Stomach smooth muscle (tissue), 2 donors: ENCODE data around the gene SNRNP25.
A peak's percentile ranks its signal among the peaks of the same experiment; 100 is the strongest.

Source experiments
- H3K27ac ChIP-seq: one replicate; pipeline ENCODE4 v1.7.0; 2013; ENCODE audit warnings: mild to moderate bottlenecking, low read length, inconsistent platforms
- H3K27me3 ChIP-seq, 2 donors: one replicate each; pipeline ENCODE4 v1.7.0; 2013; ENCODE audit warnings: low read length in 2 of 2; ENCODE audit not compliant: insufficient read depth in 2 of 2, control insufficient read depth in 1 of 2
- H3K36me3 ChIP-seq, 2 donors: one replicate each; pipeline ENCODE4 v1.7.0; 2013; ENCODE audit warnings: low read length in 2 of 2; ENCODE audit not compliant: control insufficient read depth in 2 of 2, insufficient read depth in 2 of 2
- H3K4me1 ChIP-seq: one replicate; pipeline ENCODE4 v1.7.0; 2013; ENCODE audit warnings: low read length; ENCODE audit not compliant: control insufficient read depth, insufficient read depth
- H3K4me3 ChIP-seq, 2 donors: one replicate each; pipeline ENCODE4 v1.7.0; 2013; ENCODE audit warnings: low read length in 2 of 2
- H3K9ac ChIP-seq, 2 donors: one replicate each; pipeline ENCODE4 v1.7.0; 2013; ENCODE audit warnings: low read length in 2 of 2, mild to moderate bottlenecking in 1 of 2
- H3K9me3 ChIP-seq, 2 donors: one replicate each; pipeline ENCODE4 v1.7.0; 2013; ENCODE audit warnings: low read length in 2 of 2; ENCODE audit not compliant: control insufficient read depth in 2 of 2
- donor health status: healthy.
- donor health status: Pancreatic carcinoma.

The SNRNP25 gene

DNA sequence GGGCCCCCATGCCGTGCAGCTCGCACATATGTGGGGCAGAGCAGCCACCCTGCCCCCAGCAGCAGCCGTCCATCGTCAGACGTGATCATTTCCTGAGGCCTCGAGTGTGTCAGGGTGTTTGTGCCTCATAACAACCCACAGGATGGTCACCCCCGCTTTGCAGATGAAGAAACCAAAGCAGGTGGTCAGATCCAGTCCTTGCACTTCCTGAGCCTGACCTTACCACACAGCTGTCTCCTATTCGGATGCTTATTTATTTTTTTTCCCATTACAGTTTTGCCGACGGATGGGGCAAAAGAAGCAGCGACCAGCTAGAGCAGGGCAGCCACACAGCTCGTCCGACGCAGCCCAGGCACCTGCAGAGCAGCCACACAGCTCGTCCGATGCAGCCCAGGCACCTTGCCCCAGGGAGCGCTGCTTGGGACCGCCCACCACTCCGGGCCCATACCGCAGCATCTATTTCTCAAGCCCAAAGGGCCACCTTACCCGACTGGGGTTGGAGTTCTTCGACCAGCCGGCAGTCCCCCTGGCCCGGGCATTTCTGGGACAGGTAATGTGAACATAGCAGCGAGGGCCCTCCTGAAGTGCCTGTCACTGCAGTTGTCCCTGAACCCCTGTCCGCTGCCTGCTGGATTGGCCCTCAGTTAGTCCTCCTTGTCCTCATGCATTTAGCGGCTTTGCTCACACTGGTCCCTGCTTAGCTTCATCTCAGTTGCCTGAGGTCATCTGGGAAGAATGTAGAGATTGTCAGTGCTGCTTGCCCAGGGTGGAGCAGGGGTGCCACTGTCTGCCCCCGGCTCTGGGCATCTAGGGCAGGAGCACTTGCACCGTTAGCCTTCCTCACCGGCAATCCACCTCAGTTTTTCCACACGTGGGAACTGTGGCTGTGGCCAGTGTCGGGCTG, 25.8 kb downstream of the SNRNP25 start:
- Histone ChIP-seq H3K9me3 (no peaks in the 10 kb centered on the region), H3K36me3 (peaks cover 6 to 8% of the 10 kb centered on the region in 2 donors), H3K27ac (no peak overlapping the region), H3K9ac (peak overlapping the region; percentile 82 to 84), H3K27me3 (no peaks in the 10 kb centered on the region), H3K4me3 (peak overlapping the region in 1 of 2 donors; percentile 83), H3K4me1 (peaks cover 50% of the 10 kb centered on the region)

DNA sequence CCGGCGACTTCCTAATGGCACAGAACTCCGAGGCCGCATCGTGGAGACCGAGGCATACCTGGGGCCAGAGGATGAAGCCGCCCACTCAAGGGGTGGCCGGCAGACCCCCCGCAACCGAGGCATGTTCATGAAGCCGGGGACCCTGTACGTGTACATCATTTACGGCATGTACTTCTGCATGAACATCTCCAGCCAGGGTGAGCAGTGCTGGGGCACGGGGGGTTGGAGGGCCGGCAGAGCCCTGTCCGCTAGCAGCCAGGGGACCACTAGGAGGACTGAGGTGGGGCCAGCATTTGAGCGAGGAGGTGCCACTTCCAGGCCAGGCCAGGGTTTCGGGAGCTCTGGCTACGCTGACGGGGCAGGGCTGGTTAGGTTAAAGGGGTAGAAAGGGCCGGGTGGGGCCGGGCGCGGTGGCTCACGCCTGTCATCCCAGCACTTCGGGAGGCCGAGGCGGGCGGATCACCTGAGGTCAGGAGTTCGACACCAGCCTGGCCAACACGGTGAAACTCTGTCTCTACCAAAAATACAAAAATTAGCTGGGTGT, 29.5 kb downstream of the SNRNP25 start:
- Histone ChIP-seq H3K27me3 (no peaks in the 10 kb centered on the region), H3K4me3 (no peak overlapping the region), H3K27ac (no peak overlapping the region), H3K36me3 (peaks cover 20 to 21% of the 10 kb centered on the region in 2 donors), H3K9me3 (no peaks in the 10 kb centered on the region), H3K9ac (no peak overlapping the region), H3K4me1 (peaks cover 33% of the 10 kb centered on the region)

DNA sequence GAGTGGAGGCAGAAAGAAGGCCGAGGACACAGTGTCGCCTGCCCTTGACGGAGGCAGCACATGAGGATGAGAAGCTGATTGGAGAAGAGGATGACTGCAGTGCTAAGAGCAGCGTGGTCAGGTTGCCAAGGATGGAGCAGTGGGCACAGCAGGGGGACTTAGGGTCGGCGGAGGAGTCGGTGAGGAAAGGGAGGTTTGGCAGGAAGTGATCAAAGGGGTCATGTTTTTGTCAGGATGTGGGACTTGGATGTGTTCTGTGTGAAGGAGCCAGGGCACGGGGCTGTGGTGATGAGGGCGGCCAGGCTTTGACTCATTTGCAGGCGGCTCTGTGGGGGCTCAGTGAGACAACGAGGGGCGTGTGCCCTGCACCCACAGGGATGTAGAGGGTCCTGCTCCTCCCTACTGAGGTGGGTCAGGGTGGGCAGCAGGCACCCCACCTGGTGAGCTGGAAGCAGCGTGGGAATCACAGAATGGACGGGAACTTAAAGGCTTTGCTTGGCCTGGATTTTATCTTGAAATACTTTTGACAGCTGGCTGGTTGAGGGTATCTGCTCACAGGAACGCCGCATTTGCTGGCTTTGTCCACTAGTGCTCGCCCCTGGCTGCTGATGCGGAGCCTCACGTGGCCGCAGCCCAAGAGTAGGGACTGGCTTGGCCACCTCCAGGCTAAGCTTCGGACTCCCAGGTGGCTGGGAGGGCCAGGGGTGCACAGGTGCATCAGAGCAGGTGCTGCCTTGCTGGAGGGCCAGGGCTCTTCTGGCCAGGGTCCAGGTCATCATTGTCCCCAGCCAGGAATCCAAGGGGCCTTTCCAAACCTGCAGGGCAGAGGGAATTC, 30.4 kb downstream of the SNRNP25 start:
- no peaks in the 10 kb centered on the region for H3K9me3 ChIP-seq
- H3K36me3 ChIP-seq: peaks cover 27% of the 10 kb centered on the region in 2 donors
- H3K27me3 ChIP-seq: no peaks in the 10 kb centered on the region
- no peak overlapping the region for H3K27ac ChIP-seq
- H3K9ac ChIP-seq: no peak overlapping the region
- H3K4me3 ChIP-seq: no peak overlapping the region
- H3K4me1 ChIP-seq: peaks cover 27% of the 10 kb centered on the region

DNA sequence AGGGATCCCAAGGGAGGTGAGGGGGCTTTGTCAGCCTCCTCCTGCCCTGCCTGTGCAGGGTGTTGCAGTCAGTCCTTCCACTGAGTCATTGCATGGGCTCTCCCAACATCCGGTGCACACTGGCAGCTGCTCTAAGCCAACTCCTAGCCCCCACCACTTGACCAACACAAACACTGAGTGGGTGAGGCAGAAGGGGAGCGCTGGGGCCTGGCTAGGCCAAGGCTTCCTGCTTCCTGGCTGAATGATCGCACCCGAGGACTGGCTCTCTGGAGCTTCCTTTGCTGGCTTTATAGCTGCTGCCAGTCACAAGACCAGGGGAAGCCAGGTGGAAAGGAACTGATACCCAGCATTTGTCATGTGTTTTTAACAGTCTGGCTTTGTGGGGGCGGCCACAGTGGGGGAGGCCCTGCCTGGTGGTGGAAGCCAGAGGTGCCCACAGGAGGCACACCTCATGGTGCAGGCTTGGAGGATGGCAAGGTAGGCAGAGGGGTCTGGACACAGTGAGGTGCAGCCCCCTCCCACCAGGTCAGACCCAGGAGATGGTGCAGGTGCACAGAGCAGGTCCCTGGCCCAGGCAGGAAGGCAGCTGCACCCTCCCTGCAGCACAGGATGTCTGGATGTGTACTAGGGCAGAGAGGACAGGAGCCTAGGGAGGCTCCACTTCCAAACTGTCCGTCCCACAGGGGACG, 31.2 kb downstream of the SNRNP25 start:
- H3K9me3 ChIP-seq: no peaks in the 10 kb centered on the region
- no peak overlapping the region for H3K9ac ChIP-seq
- no peak overlapping the region for H3K27ac ChIP-seq
- peaks cover 23 to 31% of the 10 kb centered on the region in 2 donors for H3K36me3 ChIP-seq
- H3K27me3 ChIP-seq: no peaks in the 10 kb centered on the region
- peaks cover 19% of the 10 kb centered on the region for H3K4me1 ChIP-seq
- no peak overlapping the region for H3K4me3 ChIP-seq

DNA sequence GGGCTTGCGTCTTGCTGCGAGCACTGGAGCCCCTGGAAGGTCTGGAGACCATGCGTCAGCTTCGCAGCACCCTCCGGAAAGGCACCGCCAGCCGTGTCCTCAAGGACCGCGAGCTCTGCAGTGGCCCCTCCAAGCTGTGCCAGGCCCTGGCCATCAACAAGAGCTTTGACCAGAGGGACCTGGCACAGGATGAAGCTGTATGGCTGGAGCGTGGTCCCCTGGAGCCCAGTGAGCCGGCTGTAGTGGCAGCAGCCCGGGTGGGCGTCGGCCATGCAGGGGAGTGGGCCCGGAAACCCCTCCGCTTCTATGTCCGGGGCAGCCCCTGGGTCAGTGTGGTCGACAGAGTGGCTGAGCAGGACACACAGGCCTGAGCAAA, 31.8 kb downstream of the SNRNP25 start:
- H3K4me3 ChIP-seq: no peak overlapping the region
- no peaks in the 10 kb centered on the region for H3K27me3 ChIP-seq
- no peak overlapping the region for H3K27ac ChIP-seq
- no peaks in the 10 kb centered on the region for H3K9me3 ChIP-seq
- H3K4me1 ChIP-seq: peaks cover 19% of the 10 kb centered on the region
- H3K9ac ChIP-seq: no peak overlapping the region
- H3K36me3 ChIP-seq: peaks cover 20 to 28% of the 10 kb centered on the region in 2 donors

DNA sequence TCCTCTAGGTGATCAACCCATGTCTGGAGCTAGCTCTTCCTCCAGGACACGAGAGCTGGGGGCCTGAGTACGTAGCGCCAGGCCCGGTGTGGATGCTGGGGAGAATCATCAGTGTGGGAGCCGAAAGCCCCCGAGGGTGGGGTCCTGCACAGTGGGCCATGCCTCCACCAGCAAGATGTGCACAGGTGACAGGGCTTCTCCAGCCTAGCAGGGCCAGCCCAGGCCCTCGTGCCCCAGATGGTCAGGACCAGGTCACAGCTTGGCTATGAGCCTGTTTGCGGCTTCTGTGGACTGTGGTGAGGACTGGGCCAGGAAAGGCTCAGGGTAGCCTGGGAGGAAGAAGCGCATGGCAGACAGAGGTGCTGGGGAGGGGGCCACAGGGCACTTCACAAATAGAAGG, 32.2 kb downstream of the SNRNP25 start:
- no peak overlapping the region for H3K27ac ChIP-seq
- peaks cover 20 to 28% of the 10 kb centered on the region in 2 donors for H3K36me3 ChIP-seq
- H3K9me3 ChIP-seq: no peaks in the 10 kb centered on the region
- no peaks in the 10 kb centered on the region for H3K27me3 ChIP-seq
- no peak overlapping the region for H3K4me3 ChIP-seq
- H3K4me1 ChIP-seq: peaks cover 19% of the 10 kb centered on the region
- no peak overlapping the region for H3K9ac ChIP-seq

DNA sequence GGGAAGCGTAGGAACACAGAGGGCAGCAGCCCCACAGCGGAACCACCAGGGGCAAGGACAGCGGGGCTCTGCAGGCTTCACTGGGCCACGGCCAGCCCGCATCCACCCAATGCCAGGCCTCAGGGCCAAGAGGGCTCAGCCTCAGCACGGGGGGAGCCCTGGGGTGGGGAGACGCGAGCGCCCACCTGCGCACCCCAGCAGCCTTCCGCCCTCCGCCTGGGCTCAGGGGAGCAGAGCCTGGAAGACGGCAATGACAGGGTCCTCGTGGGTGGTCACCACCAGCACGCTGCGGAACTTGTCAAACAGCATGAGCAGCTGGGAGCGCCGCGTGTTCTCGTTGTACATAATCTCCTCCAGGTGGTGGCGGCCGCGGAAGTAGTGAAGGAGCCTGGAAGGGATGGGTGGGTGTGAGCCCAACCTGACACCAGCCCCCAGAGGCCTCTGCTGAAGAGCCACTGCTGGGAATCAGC, 32.9 kb downstream of the SNRNP25 start:
- Histone ChIP-seq H3K36me3 (peaks cover 20 to 28% of the 10 kb centered on the region in 2 donors), H3K4me3 (no peak overlapping the region), H3K4me1 (peaks cover 23% of the 10 kb centered on the region), H3K27ac (no peak overlapping the region), H3K9ac (no peak overlapping the region), H3K9me3 (no peaks in the 10 kb centered on the region), H3K27me3 (no peaks in the 10 kb centered on the region)

DNA sequence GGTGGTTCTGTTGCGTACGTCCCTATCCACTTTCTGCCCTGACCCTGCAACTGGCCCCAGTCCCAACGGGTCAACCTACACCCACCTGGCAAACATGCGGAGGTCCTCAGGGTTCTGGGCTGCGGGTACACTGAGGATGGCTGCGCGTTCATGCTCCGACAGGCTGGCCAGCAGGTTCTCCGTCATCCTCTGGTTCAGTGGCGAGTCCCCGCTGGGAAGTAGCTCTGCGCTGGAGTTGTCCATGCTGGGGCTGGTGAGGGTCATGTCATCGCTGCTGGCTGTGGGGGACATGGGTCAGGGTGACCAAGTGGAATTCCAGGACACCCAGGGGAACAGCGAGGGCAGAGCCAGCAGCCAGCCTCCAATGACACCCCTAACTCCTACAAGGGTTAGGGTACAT, 35.0 kb downstream of the SNRNP25 start:
- H3K4me3 ChIP-seq: no peak overlapping the region
- peaks cover 30% of the 10 kb centered on the region for H3K4me1 ChIP-seq
- H3K36me3 ChIP-seq: peaks cover 20 to 30% of the 10 kb centered on the region in 2 donors
- H3K9me3 ChIP-seq: no peaks in the 10 kb centered on the region
- no peaks in the 10 kb centered on the region for H3K27me3 ChIP-seq
- H3K9ac ChIP-seq: no peak overlapping the region
- no peak overlapping the region for H3K27ac ChIP-seq

DNA sequence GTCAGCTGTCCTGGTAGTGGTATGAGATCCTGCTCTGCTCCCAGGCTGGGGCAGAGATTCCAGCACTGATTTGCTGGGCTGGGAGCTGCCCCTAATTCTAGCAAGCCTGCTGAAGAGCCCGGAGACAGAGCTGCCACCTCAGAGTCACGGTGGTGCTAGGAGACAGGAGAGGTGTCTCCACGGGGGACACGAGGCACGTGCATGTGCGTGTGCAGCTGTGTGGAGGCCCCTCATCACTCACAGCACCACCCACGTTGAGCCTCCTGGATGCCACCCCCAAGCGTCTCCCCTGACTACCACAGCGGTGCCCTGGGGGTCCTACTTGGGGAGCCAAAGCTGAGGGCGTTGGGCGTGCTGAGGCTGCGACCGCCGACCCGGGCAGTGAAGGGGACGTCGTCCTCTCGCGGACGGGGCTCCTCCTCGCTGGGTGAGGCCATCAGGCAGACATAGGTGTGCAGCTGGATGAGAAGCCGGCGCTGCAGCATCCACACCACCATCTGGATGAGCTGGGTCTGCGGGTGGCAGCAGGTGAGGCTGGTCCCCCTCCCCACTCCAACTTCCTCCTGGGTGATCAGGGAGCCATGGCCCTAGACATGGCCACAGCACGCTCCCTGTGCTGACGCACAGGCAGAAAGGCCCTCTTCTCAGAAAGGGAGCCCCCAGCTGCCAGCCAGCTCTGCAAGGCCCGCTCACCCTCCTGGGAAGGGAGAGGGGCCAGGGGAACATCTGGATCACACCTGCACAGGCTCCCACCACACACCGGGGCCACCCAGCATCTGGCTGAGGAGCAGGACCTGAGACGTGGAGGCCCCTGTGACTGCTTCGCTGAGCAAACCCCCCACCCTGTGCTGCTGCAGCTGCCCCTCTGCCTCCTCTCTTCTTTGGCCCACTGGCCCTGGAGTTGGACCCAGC, 36.0 kb downstream of the SNRNP25 start:
- no peak overlapping the region for H3K9ac ChIP-seq
- peaks cover 20% of the 10 kb centered on the region for H3K4me1 ChIP-seq
- H3K36me3 ChIP-seq: peaks cover 20 to 30% of the 10 kb centered on the region in 2 donors
- H3K27me3 ChIP-seq: no peaks in the 10 kb centered on the region
- no peak overlapping the region for H3K27ac ChIP-seq
- no peaks in the 10 kb centered on the region for H3K9me3 ChIP-seq
- no peak overlapping the region for H3K4me3 ChIP-seq
